GM12801 (cell line): ENCODE measurements around the gene EFNA1.

Experiments
- TF ChIP-seq, protein P1 (sequence below): IDR thresholded peaks from one replicate; pipeline ENCODE4 v1.5.1; 2011; ENCODE audit warnings: control low read depth; ENCODE audit not compliant: insufficient read length; ENCODE audit errors: extremely low read depth

EFNA1 gene, protein sequence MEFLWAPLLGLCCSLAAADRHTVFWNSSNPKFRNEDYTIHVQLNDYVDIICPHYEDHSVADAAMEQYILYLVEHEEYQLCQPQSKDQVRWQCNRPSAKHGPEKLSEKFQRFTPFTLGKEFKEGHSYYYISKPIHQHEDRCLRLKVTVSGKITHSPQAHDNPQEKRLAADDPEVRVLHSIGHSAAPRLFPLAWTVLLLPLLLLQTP

DNA sequence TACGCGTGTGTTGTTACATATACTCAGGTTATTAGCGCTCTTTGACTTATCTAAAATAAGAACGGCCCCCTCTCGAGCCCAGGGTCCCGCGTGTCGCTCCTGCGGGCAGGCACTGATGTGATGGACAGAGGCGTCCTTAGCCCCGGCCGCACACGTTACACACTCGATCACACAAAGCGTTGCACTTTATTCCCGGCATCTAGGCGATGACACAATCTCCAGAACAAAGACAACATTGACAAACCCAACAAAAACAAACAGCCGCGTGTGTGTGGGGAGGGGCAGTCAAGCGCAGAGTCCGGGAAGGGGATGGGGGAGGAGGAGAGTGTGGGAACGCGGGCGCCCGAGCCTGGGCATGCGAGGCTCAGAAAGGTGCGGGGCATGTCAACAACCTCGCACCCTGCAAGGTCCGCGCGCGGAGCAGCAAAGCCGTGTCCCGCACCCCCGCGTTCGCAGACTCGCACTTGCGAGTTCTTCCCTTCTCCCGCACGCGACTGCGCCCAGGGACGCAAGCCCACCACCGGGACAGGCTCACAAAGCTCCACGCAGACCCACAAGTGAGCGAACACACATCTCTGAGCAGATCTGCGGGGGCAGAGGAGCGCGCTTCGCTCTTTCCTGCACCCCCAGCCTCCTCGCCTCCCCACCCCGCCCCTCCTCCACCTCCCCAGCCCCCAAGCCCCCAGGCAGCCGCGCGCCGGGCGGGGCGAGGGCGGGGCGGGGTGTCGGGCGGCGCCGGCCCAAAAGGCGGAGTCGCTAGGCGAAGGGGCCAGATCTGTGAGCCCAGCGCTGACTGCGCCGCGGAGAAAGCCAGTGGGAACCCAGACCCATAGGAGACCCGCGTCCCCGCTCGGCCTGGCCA, at the start of gene EFNA1:
Gene EFNA1 (plus strand): TSS at position 772 of the 862 bp plus-strand sequence. CDS start 102 bp downstream, outside the sequence.
- TF ChIP-seq, protein P1, sequence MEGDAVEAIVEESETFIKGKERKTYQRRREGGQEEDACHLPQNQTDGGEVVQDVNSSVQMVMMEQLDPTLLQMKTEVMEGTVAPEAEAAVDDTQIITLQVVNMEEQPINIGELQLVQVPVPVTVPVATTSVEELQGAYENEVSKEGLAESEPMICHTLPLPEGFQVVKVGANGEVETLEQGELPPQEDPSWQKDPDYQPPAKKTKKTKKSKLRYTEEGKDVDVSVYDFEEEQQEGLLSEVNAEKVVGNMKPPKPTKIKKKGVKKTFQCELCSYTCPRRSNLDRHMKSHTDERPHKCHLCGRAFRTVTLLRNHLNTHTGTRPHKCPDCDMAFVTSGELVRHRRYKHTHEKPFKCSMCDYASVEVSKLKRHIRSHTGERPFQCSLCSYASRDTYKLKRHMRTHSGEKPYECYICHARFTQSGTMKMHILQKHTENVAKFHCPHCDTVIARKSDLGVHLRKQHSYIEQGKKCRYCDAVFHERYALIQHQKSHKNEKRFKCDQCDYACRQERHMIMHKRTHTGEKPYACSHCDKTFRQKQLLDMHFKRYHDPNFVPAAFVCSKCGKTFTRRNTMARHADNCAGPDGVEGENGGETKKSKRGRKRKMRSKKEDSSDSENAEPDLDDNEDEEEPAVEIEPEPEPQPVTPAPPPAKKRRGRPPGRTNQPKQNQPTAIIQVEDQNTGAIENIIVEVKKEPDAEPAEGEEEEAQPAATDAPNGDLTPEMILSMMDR, result no peak

DNA sequence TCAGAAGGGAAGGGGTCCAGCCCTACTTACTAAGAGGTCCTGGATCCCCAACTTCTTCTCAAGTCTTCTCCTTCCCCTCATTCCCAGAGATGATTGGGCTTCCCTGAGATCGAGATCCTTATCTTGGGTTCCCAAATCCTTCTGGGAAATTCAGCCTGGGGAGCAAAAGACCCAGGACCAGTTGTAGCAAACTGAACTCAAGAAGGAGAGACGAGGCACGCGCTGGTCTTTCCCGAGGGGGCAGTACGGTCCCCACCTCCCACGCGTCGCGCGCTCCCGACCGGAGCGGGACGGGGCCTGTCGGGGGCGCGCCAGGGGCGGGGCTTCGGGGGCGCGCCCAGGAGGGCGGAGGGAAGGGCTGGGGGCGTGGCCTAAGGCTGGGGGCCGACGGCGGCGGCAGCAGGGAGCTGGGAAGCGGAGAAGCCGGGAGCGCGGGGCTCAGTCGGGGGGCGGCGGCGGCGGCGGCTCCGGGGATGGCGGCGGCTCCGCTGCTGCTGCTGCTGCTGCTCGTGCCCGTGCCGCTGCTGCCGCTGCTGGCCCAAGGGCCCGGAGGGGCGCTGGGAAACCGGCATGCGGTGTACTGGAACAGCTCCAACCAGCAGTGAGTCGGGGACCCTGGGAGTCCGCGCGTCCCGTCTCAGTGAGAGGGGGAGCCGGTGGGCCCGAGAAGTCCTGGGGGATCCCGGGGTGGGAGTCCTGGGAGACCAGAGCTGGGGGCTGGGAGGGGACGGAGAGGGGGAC, 49.0 kb upstream of the EFNA1 start, which contains the start of gene EFNA3:
Gene EFNA3 (plus strand): TSS at position 369 of the 741 bp plus-strand sequence. CDS start 105 bp downstream, at position 474.
- TF ChIP-seq, protein P1, result no peak

DNA sequence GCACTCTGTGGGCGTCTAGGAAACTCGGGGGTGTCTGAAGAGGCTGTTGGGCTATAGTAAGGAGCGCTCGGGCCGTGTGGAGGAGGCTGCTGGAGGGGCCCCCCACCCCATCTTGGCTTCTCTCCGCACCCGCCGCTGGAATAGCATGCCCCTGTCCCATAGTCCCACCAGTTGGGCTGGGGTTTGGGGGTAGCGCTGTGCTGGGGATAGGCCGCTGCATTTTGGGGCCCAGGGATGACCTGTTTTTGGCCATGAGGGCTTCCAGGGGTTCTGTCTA, 48.5 kb upstream of the EFNA1 start:
- TF ChIP-seq, protein P1, result no peak

DNA sequence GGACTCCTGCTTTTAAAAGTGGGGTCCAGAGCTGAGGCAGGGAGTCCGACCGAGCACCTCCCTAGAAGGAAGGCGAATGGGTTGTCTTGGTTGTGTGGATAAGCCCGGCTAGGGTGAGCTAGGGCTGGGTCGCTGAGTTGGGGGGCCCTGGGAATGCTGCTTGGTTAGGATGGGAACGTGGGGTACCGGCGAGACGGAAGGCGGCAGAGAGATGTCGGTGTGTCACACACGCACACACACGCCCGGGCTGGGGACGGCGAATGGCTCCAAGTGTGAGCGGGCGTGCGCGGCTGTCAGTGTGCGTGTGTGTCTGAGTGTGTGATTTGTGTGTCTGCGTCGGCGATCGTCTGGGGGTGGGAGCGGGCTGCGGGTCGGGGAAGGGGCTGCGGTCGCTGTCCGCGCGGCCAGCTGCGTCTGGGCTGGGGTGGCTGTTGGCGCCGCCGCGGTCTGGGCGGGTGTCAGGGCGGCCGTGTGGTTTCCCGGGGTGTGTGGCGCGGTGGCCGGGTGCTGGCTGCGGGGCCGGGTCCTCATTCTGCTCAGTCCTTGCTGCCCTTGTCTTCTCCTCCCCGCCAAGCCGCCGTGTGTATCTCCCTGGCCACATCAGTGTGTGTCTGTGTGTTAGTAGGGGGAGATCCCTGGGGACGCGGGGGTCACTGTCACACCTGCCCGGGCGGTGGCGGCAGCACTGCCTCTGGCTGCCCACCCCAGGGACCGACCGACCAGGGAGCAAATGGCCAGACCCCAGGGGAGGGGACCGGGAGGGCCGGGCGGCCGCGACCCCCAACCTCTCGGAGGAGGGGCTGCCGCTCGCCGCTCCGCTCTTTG, 48.0 kb upstream of the EFNA1 start:
- TF ChIP-seq, protein P1, result no peak

DNA sequence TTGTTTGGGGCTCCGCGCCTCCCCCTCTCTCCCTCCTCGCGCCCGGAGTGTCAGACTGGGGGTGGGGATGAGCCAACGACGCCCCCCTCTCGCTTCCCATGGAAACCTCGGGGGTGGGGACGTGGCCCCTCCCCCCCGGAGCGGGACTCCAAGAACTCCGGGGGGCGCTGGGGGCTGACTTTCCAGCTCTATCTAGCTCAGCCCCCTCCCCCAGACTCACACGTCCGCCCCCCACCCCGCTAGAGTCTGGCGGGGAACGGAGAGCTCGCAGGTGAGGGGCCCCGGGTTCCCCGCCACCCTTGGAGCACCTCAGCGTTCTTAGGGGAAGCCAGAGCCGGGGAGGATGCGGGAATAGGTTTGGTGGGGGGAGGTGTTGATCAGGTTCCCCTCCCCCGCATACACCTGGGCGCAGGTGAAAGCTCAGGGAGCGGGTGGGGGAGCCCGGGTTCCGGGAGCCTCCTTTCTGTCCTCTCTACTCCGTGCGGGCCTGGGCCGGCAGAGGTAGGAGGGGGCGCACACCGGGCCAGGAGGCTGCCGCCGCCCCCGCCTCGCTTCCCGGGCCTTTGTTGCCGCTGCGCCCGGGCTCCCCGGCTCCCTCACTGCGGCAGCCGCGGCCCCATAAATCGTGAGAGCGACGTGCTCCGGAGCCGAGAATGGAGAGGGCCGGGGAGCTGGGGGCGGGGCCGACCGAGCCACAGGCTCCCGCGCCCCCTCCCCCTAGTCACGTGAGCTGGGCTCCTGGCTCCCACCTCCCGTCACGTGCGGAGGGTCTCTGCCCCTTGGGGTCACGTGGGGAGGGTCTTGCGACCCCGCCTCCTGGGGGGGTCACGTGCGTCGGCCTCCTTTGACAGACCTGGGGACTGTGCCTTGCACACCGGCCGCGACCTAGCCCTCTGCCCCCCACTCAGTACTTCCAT, 47.1 kb upstream of the EFNA1 start:
- TF ChIP-seq, protein P1, result no peak

DNA sequence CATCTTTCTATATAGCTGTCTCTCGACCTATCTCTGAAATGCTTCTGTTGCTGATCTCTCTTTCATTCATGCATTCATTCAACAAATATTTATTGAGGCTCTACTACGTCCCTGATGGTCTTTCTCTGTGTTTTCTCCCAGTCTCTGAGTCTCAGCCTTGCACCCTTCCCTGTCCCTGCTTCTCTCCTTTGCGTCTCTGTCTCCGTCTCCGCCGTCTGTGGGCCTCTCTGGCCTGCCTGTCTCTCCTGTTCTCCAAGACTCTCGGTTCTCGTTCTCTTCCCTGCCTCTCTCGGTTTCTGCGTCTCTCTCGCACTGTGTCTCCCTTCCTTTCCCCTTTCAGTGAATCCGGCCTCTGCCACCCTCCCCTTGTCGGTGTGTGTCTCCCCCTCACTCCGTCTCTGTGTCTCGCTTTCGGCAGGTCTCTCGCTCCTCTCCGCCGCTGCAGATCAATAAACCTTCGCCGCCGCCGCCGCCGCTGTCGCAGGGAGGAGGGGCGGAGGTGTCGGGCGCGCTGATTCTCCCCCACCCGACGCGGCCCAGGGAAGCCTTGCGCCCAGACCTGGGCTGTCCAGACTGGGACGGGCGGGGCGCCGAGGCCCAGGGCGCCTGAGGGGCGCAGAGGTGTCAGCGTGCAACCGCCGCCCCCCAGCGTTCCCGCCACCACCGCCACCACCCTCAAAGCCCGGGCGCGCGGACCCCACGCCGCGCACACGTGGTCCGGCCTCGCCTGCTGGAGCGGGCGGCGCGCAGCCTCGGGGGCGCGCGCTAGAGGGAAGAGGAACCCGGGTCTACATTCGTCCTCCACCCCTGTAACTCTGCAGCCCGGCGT, 46.0 kb upstream of the EFNA1 start:
- TF ChIP-seq, protein P1, result no peak
